PC-3 (cell line): ENCODE measurements around the gene NTN1.

Source experiments
- EZH2 ChIP-seq: fragments of 300-600 bp; sonication (generic); IDR thresholded peaks from one replicate; pipeline ENCODE4 v1.6.1; 2017; ENCODE audit warnings: antibody characterized with exemption, mild to moderate bottlenecking, low read length; ENCODE audit not compliant: unreplicated experiment
- TF ChIP-seq, protein P1 (sequence below): fragments of 300-600 bp; sonication (generic); conservative IDR thresholded peaks from 2 replicates; pipeline ENCODE4 v1.5.1; 2017; ENCODE audit warnings: antibody characterized with exemption, low read depth, mild to moderate bottlenecking, low read length

DNA sequence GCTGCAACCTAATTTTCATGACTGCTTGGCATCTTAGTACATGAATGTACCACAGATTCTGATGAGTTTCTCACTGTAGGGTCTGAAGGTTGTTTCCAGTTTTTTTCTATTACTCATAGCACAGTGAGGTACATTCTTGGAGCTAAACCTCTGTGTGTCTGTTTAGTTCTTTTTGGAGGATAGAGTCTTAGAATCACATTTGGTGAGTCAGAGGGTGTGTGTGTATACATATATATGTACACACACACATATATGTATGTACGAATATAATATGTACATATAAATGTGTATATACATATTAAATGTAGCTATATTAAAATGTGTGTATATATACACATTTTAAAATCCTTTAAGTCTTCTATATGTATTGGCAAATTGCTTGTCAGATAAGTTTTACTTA, 72.9 kb downstream of the NTN1 start:
- TF ChIP-seq EZH2, result no peak
- TF ChIP-seq, protein P1, sequence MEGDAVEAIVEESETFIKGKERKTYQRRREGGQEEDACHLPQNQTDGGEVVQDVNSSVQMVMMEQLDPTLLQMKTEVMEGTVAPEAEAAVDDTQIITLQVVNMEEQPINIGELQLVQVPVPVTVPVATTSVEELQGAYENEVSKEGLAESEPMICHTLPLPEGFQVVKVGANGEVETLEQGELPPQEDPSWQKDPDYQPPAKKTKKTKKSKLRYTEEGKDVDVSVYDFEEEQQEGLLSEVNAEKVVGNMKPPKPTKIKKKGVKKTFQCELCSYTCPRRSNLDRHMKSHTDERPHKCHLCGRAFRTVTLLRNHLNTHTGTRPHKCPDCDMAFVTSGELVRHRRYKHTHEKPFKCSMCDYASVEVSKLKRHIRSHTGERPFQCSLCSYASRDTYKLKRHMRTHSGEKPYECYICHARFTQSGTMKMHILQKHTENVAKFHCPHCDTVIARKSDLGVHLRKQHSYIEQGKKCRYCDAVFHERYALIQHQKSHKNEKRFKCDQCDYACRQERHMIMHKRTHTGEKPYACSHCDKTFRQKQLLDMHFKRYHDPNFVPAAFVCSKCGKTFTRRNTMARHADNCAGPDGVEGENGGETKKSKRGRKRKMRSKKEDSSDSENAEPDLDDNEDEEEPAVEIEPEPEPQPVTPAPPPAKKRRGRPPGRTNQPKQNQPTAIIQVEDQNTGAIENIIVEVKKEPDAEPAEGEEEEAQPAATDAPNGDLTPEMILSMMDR, result no peak
